PC-9 (cell line): ENCODE results near the gene IFTAP. TPM values are rescaled to one million over a fixed set of nuclear protein-coding genes. Genes with fewer than 3 reads are reported as not detected.

Experiments
- BruUV-seq: library from RNA; stranded (reverse); fragments of 400-500 nt; replicated peaks from 2 replicates; lab custom pipeline; 2021; lab: Mats Ljungman, UMichigan
- CTCF ChIA-PET: fragments of 300-600 bp; sonication (Branson Sonifier 250); formaldehyde crosslinking; loops from one replicate; lab custom pipeline; 2022; ENCODE audit warnings: antibody characterized with exemption; lab: Charles Lee
- POLR2A ChIA-PET: fragments of 300-600 bp; sonication (Branson Sonifier 250); formaldehyde crosslinking; loops from one replicate; lab custom pipeline; 2022; ENCODE audit warnings: antibody characterized with exemption; ENCODE audit not compliant: unreplicated experiment; lab: Charles Lee
- DNase-seq, 2 experiments: peaks; one replicate each; pipeline versions ENCODE4 v3.0.0 to v3.0.0-alpha.2; 2015 to 2022; ENCODE audit warnings: mixed read lengths in 1 of 2
- H2AFZ ChIP-seq: fragments of 200-600 bp; sonication (generic); 2 replicates; pipeline ENCODE4 v1.8.1; 2017; ENCODE audit warnings: antibody characterized with exemption
- H3F3A ChIP-seq: fragments of 200-600 bp; sonication (generic); 2 replicates; pipeline ENCODE4 v1.8.1; 2017; ENCODE audit warnings: antibody characterized with exemption, mild to moderate bottlenecking, low read depth; ENCODE audit not compliant: insufficient read depth
- H3K27ac ChIP-seq: fragments of 200-600 bp; sonication (generic); 2 replicates; pipeline ENCODE4 v1.6.1; 2016; ENCODE audit warnings: mixed run types
- H3K27me3 ChIP-seq: fragments of 200-600 bp; sonication (generic); 2 replicates; pipeline ENCODE4 v1.6.1; 2016; ENCODE audit warnings: low read depth, mixed run types; ENCODE audit not compliant: insufficient read depth
- H3K36me3 ChIP-seq: fragments of 200-600 bp; sonication (generic); 2 replicates; pipeline ENCODE4 v1.6.1; 2016; ENCODE audit warnings: low read depth, mixed run types
- H3K4me1 ChIP-seq: fragments of 200-600 bp; sonication (generic); replicated peaks from 2 replicates; pipeline ENCODE4 v1.6.1; 2016; ENCODE audit warnings: mixed run types; ENCODE audit not compliant: insufficient read depth
- H3K4me2 ChIP-seq: fragments of 200-600 bp; sonication (generic); 2 replicates; pipeline ENCODE4 v1.6.1; 2017; ENCODE audit warnings: mixed run types
- H3K4me3 ChIP-seq: fragments of 200-600 bp; sonication (generic); 2 replicates; pipeline ENCODE4 v1.6.1; 2016; ENCODE audit warnings: mixed run types
- H3K79me2 ChIP-seq: fragments of 200-600 bp; sonication (generic); 2 replicates; pipeline ENCODE4 v1.6.1; 2017; ENCODE audit warnings: low read depth, mixed run types
- H3K9me2 ChIP-seq: fragments of 200-600 bp; sonication (generic); 2 replicates; pipeline ENCODE4 v1.8.1; 2017; ENCODE audit warnings: mild to moderate bottlenecking; ENCODE audit not compliant: insufficient read depth
- H3K9me3 ChIP-seq: fragments of 200-600 bp; sonication (generic); 2 replicates; pipeline ENCODE4 v1.8.1; 2016; ENCODE audit warnings: low read depth; ENCODE audit not compliant: insufficient read depth
- H4K20me1 ChIP-seq: fragments of 200-600 bp; sonication (generic); 2 replicates; pipeline ENCODE4 v1.8.1; 2017; ENCODE audit not compliant: insufficient read depth
- CTCF ChIP-seq: fragments of 200-600 bp; sonication (generic); conservative IDR thresholded peaks from 2 replicates; pipeline ENCODE4 v1.6.1; 2017; ENCODE audit warnings: mixed run types, antibody characterized with exemption, mild to moderate bottlenecking, moderate library complexity
- EZH2 ChIP-seq: fragments of 200-600 bp; sonication (generic); IDR thresholded peaks from 2 replicates; pipeline ENCODE4 v1.8.0; 2017; ENCODE audit warnings: antibody characterized with exemption, low read depth
- intact Hi-C: fragments of 100-400 bp; cut with micrococcal nuclease; formaldehyde crosslinking; loops from one replicate; pipeline ENCODE4 v1.10.0; 2022; ENCODE audit not compliant: unreplicated experiment
- total RNA-seq: library from RNA; stranded (reverse); gene quantifications from 2 replicates; pipeline ENCODE4 v1.2.3, GENCODE V29; 2021

IFTAP gene
- total RNA-seq, 1 experiment from 2014 or later: 18.9 TPM

GRCh38 chr11:36618363-36619047 lies 24.2 kb downstream of the IFTAP start:
- H3K4me2 ChIP-seq: no peak overlapping the region
- no peaks in the 10 kb centered on the region for H3K36me3 ChIP-seq
- H3K9me2 ChIP-seq: no peaks in the 10 kb centered on the region
- no peaks in the 10 kb centered on the region for H3K79me2 ChIP-seq
- ChIA-PET POLR2A (no interaction called here), CTCF (no interaction called here)
- no peak overlapping the region for H3K4me3 ChIP-seq
- no peaks in the 10 kb centered on the region for H3K4me1 ChIP-seq
- intact Hi-C loops: no loop called here
- no peaks in the 10 kb centered on the region for H3F3A ChIP-seq
- no peak overlapping the region for H2AFZ ChIP-seq
- BruUV-seq: no TSS peak
- H3K27me3 ChIP-seq: no peaks in the 10 kb centered on the region
- no peaks in the 10 kb centered on the region for H3K9me3 ChIP-seq
- H3K27ac ChIP-seq: no peak overlapping the region
- H4K20me1 ChIP-seq: no peaks in the 10 kb centered on the region
- DNase-seq: no peak
- TF ChIP-seq EZH2 (no peak), CTCF (no peak)

GRCh38 chr11:36619502-36619901 lies 25.2 kb downstream of the IFTAP start:
- H3K27me3 ChIP-seq: no peaks in the 10 kb centered on the region
- no peak overlapping the region for H3K4me3 ChIP-seq
- H3K9me3 ChIP-seq: no peaks in the 10 kb centered on the region
- H3K79me2 ChIP-seq: no peaks in the 10 kb centered on the region
- H3K4me1 ChIP-seq: no peaks in the 10 kb centered on the region
- POLR2A ChIA-PET: no interaction called here
- no peak overlapping the region for H3K4me2 ChIP-seq
- intact Hi-C loops: no loop called here
- H3K27ac ChIP-seq: no peak overlapping the region
- no peak for DNase-seq
- H2AFZ ChIP-seq: no peak overlapping the region
- H4K20me1 ChIP-seq: no peaks in the 10 kb centered on the region
- no peaks in the 10 kb centered on the region for H3F3A ChIP-seq
- CTCF ChIA-PET: no interaction called here
- BruUV-seq: no TSS peak
- no peaks in the 10 kb centered on the region for H3K9me2 ChIP-seq
- H3K36me3 ChIP-seq: no peaks in the 10 kb centered on the region
- TF ChIP-seq EZH2: no peak
- no peak for TF ChIP-seq CTCF

- H3F3A ChIP-seq: no peaks in the 10 kb centered on the region
- no peak overlapping the region for H2AFZ ChIP-seq
- no peak for TF ChIP-seq EZH2
- TF ChIP-seq CTCF: no peak
- no peak overlapping the region for H3K4me2 ChIP-seq
- no peaks in the 10 kb centered on the region for H3K9me3 ChIP-seq
- no peaks in the 10 kb centered on the region for H3K4me1 ChIP-seq
- H4K20me1 ChIP-seq: no peaks in the 10 kb centered on the region
- H3K4me3 ChIP-seq: no peak overlapping the region
- no peaks in the 10 kb centered on the region for H3K9me2 ChIP-seq
- H3K36me3 ChIP-seq: no peaks in the 10 kb centered on the region
- no peaks in the 10 kb centered on the region for H3K79me2 ChIP-seq
- POLR2A ChIA-PET: no interaction called here
- H3K27ac ChIP-seq: no peak overlapping the region
- no peaks in the 10 kb centered on the region for H3K27me3 ChIP-seq
- CTCF ChIA-PET: no interaction called here
- intact Hi-C loops: no loop called here
- no TSS peak for BruUV-seq
- DNase-seq: no peak
These were observed 25.9 kb downstream of the IFTAP start for GRCh38 chr11:36620246-36620645.
